Fibroblast of lung (primary cell): ENCODE measurements around the gene ZMYM1. TPM values are rescaled to one million over a fixed set of nuclear protein-coding genes. Genes with fewer than 3 reads are reported as not detected.
"Not testable (repeated sequence)": the region's sequence is repeated elsewhere in the genome, so short reads cannot be mapped to it uniquely, and the experiment has no call there.

Experiments used
- DNase-seq, 2 donors: peaks; one replicate each; pipeline versions ENCODE4 v3.0.0 to v3.0.0-alpha.2; 2010; ENCODE audit warnings: low read depth in 2 of 2
- H2AFZ ChIP-seq: 2 replicates; pipeline ENCODE4 v1.5.1; 2012; ENCODE audit warnings: low read length, control low read depth, inconsistent platforms
- H3K27ac ChIP-seq: 2 replicates; pipeline ENCODE4 v1.5.1; 2011; ENCODE audit warnings: low read length, control low read depth; ENCODE audit not compliant: insufficient read depth
- H3K27me3 ChIP-seq: 2 replicates; pipeline ENCODE4 v1.5.1; 2011; ENCODE audit warnings: mild to moderate bottlenecking, low read length; ENCODE audit not compliant: control insufficient read depth, insufficient read depth
- H3K36me3 ChIP-seq: 2 replicates; pipeline ENCODE4 v1.5.1; 2011; ENCODE audit warnings: low read length; ENCODE audit not compliant: control insufficient read depth, insufficient read depth
- H3K4me1 ChIP-seq: 2 replicates; pipeline ENCODE4 v1.5.1; 2011; ENCODE audit warnings: low read length; ENCODE audit not compliant: control insufficient read depth, insufficient read depth; ENCODE audit errors: extremely low read depth
- H3K4me2 ChIP-seq: 2 replicates; pipeline ENCODE4 v1.5.1; 2011; ENCODE audit warnings: low read length, control low read depth; ENCODE audit not compliant: insufficient read depth; ENCODE audit errors: extremely low read depth
- H3K4me3 ChIP-seq, 4 experiments: fragments of 200-600 bp in 1 of 4; sonication (generic) in 1 of 4; replicated peaks in 1 of 4; 2 replicates each; pipeline ENCODE4 v1.5.1; 2011 to 2016; ENCODE audit warnings: low read length in 4 of 4, low read depth in 3 of 4, mild to moderate bottlenecking in 3 of 4, control low read depth in 2 of 4, inconsistent platforms in 1 of 4, mixed read lengths in 1 of 4; ENCODE audit not compliant: insufficient read depth in 1 of 4; ENCODE audit errors: control extremely low read depth in 1 of 4
- H3K79me2 ChIP-seq: 2 replicates; pipeline ENCODE4 v1.5.1; 2012; ENCODE audit warnings: mild to moderate bottlenecking, low read length, inconsistent platforms; ENCODE audit not compliant: control insufficient read depth, insufficient read depth
- H3K9ac ChIP-seq: 2 replicates; pipeline ENCODE4 v1.5.1; 2011; ENCODE audit warnings: mild to moderate bottlenecking, low read length, control low read depth; ENCODE audit not compliant: insufficient read depth
- H3K9me3 ChIP-seq: 2 replicates; pipeline ENCODE4 v1.5.1; 2012; ENCODE audit warnings: low read depth, low read length; ENCODE audit not compliant: control insufficient read depth, insufficient read depth
- H4K20me1 ChIP-seq: 2 replicates; pipeline ENCODE4 v1.5.1; 2011; ENCODE audit warnings: low read length; ENCODE audit not compliant: control insufficient read depth, insufficient read depth; ENCODE audit errors: extremely low read depth
- EZH2 ChIP-seq: IDR thresholded peaks from 2 replicates; pipeline ENCODE4 v1.5.1; 2012; ENCODE audit warnings: low read length, control low read depth, mild to moderate bottlenecking; ENCODE audit errors: missing control alignments
- polyA plus RNA-seq, 2 donors: library from polyadenylated mRNA; depleted of rRNA in 1 of 2; stranded (reverse) in 1 of 2; unstranded in 1 of 2; fragments of >200 nt; gene quantifications; 2 replicates each; pipeline ENCODE4 v1.2.1, GENCODE V29; 2011 to 2012; ENCODE audit warnings: missing spikeins in 1 of 2
- total RNA-seq: library from RNA; depleted of rRNA; stranded (reverse); fragments of >200 nt; gene quantifications from 2 replicates; pipeline ENCODE4 v1.2.1, GENCODE V29; 2014
- TF ChIP-seq, protein P1 (sequence below), 2 donors: IDR thresholded peaks in 1 of 2; conservative IDR thresholded peaks in 1 of 2; 1 replicate in 1 of 2; 2 replicates in 1 of 2; pipeline ENCODE4 v1.5.1; 2011 to 2012; ENCODE audit warnings: low read length in 2 of 2, control low read depth in 1 of 2, inconsistent platforms in 1 of 2, low read depth in 1 of 2, mild to moderate bottlenecking in 1 of 2

ZMYM1 gene
- total and polyA plus RNA-seq, 2 donors (not counting 1 experiment from before 2014, with no cell fraction given) = 10.3 to 18.5 TPM

DNA sequence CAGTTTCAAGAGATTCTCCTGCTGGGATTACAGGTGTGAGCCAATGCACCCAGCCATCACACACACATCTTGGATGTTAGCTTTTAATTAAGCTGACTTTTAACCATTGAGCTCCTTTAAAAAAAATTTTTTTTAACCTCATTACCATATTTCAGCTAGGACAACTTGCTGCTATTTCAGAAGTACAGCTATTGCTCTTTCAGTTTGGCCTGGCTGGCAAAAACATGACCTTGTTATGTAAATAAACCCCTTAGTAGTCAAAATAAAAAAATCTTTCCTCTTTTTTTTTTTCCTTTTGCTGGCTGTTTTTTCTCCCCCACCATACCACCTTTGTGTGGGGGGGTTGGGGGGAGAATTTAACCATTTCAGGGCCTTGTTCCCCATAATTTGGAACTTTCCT lies 49.9 kb downstream of the ZMYM1 start:
- Histone ChIP-seq H4K20me1 (no peaks in the 10 kb centered on the region), H3K27me3 (no peaks in the 10 kb centered on the region), H3K27ac (no peak overlapping the region), H3K4me2 (no peak overlapping the region), H3K4me3 (no peak overlapping the region), H3K9ac (no peak overlapping the region), H2AFZ (no peak overlapping the region), H3K79me2 (no peaks in the 10 kb centered on the region), H3K4me1 (no peaks in the 10 kb centered on the region), H3K36me3 (no peaks in the 10 kb centered on the region), H3K9me3 (no peaks in the 10 kb centered on the region)
- no peak for DNase-seq
- TF ChIP-seq, protein P1, sequence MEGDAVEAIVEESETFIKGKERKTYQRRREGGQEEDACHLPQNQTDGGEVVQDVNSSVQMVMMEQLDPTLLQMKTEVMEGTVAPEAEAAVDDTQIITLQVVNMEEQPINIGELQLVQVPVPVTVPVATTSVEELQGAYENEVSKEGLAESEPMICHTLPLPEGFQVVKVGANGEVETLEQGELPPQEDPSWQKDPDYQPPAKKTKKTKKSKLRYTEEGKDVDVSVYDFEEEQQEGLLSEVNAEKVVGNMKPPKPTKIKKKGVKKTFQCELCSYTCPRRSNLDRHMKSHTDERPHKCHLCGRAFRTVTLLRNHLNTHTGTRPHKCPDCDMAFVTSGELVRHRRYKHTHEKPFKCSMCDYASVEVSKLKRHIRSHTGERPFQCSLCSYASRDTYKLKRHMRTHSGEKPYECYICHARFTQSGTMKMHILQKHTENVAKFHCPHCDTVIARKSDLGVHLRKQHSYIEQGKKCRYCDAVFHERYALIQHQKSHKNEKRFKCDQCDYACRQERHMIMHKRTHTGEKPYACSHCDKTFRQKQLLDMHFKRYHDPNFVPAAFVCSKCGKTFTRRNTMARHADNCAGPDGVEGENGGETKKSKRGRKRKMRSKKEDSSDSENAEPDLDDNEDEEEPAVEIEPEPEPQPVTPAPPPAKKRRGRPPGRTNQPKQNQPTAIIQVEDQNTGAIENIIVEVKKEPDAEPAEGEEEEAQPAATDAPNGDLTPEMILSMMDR (conservative IDR thresholded peaks at IDR 0.05 in 1 of 2, IDR thresholded peaks at IDR 0.05 in 1 of 2; ENCODE audit: low read depth in 1 of 2, low read length in 2 of 2) = no peak
- TF ChIP-seq EZH2 = no peak

DNA sequence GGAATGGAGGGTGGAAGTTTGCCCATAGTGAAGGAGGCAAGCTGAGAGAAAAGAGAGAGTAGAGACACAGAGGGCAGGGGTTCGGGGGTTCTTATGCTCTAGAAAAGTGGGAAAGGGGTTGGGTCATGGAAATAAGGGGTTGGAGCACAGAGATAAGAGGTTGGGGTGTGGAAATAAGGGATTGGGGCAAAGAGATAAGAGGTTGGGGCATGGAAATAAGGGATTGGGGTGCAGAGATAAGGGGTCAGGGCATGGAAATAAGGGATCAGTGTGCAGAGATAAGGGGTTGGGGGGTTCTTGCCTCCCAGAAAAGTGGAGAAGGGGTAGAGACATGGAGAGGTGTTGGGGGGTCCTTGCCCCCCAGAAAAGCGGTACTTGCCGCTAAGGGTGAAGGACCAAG lies 57.6 kb downstream of the ZMYM1 start:
- no peak for TF ChIP-seq EZH2
- TF ChIP-seq, protein P1 (conservative IDR thresholded peaks at IDR 0.05 in 1 of 2, IDR thresholded peaks at IDR 0.05 in 1 of 2; ENCODE audit: low read depth in 1 of 2, low read length in 2 of 2) = no peak

DNA sequence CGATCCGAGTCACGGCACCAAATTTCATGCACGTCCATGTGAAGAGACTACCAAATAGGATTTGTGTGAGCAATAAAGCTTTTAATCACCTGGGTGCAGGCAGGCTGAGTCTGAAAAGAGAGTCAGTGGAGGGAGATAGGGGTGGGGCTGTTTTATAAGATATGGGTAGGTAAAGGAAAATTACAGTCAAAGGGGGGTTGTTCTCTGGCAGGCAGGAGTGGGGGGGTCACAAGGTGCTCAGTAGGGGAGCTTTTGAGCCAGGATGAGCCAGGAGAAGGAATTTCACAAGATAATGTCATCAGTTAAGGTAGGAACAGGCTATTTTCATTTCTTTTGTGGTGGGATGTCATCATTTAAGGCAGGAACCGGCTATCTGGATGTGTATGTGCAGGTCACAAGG lies 58.4 kb downstream of the ZMYM1 start:
- not testable (repeated sequence) for DNase-seq, H3K4me3 ChIP-seq, H3K27ac ChIP-seq, H3K36me3 ChIP-seq, H3K9me3 ChIP-seq, H3K27me3 ChIP-seq, H3K79me2 ChIP-seq, H2AFZ ChIP-seq, H3K4me2 ChIP-seq, H3K4me1 ChIP-seq, H4K20me1 ChIP-seq, H3K9ac ChIP-seq

More for the DNA sequence above, 57.6 kb downstream of the ZMYM1 start:
- no peaks in the 10 kb centered on the region for H3K36me3 ChIP-seq
- H3K4me2 ChIP-seq = no peak overlapping the region
- H3K9me3 ChIP-seq = no peaks in the 10 kb centered on the region
- DNase-seq = no peak
- no peaks in the 10 kb centered on the region for H3K27me3 ChIP-seq
- no peak overlapping the region for H3K27ac ChIP-seq
- H3K4me1 ChIP-seq = no peaks in the 10 kb centered on the region
- H2AFZ ChIP-seq = no peak overlapping the region
- no peak overlapping the region for H3K9ac ChIP-seq
- H4K20me1 ChIP-seq = no peaks in the 10 kb centered on the region
- no peaks in the 10 kb centered on the region for H3K79me2 ChIP-seq
- H3K4me3 ChIP-seq = no peak overlapping the region

DNA sequence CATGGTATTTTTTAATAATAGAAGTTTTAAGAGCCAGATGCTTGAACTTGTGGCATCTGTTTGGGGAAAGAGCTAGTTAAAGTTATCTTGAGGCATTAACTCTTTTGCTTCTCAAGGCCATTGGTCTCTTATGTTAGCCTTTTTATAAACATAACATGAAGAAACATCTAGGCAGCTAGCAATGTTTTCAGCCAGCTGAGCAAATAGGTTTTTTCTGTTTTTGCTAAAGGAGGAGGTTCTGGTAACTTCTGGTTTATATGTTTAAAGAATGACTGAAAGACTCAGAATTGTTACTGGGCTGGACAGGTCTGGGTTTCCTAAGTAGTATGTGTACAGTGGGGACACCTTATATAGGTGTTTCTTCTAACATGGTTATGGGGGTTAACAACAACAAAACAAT lies 63.1 kb downstream of the ZMYM1 start:
- H3K9ac ChIP-seq, H3K36me3 ChIP-seq, H3K27me3 ChIP-seq, H3K9me3 ChIP-seq, H3K79me2 ChIP-seq, H3K4me2 ChIP-seq, H4K20me1 ChIP-seq, DNase-seq, H3K4me3 ChIP-seq, H2AFZ ChIP-seq, H3K4me1 ChIP-seq, H3K27ac ChIP-seq: not testable (repeated sequence)

DNA sequence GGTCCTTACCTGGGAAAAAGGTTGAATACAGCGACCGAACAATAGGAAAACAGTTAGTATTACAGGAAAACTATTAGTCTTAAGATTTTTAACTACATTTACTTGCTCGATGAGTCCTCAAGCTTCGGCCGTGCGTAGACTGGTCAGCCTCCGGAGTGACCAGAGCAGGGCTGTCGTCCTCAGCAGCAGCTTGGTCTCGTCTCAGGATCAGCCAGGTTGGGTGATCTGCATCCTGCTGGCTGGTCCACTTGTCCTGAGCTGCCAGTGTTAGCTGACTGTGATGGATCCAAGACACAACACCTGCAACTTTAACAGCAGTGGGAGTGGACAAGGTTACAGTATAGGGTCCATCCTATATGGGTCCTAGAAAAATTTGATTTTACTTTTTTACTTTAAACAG lies 63.5 kb downstream of the ZMYM1 start:
- H3K36me3 ChIP-seq, H3K79me2 ChIP-seq, H3K9me3 ChIP-seq, H3K4me2 ChIP-seq, DNase-seq, H3K4me1 ChIP-seq, H3K9ac ChIP-seq, H3K27ac ChIP-seq, H3K27me3 ChIP-seq, H3K4me3 ChIP-seq, H2AFZ ChIP-seq, H4K20me1 ChIP-seq: not testable (repeated sequence)
